Measurements from ENCODE around the gene LSM14B. TPM values are rescaled to one million over a fixed set of nuclear protein-coding genes. Genes with fewer than 3 reads are reported as not detected.

LSM14B gene
- total RNA-seq, 1 experiment from 2014 or later = 51.3 TPM

GRCh38 chr20:62137478-62138203 lies 15.4 kb downstream of the LSM14B start:
- CTCF ChIA-PET = interaction anchor here (1.5 kb wide), 1 partner anchor 9 kb away, joined by 4 read pairs; no protein-coding TSS in a partner anchor
- H3K36me3 ChIP-seq (ENCODE audit: control insufficient read depth in 1 of 2, insufficient read depth in 2 of 2, low read length in 2 of 2) = peaks cover 47 to 62% of the 10 kb centered on the region in 2 experiments

GRCh38 chr20:62138204-62138543 lies 15.9 kb downstream of the LSM14B start:
- no peaks in the 10 kb centered on the region for H3K9me2 ChIP-seq (ENCODE audit: insufficient read depth)
- H3K4me3 ChIP-seq (replicated peaks in 1 of 2; ENCODE audit: low read depth in 1 of 2, low read length in 2 of 2) = no peak overlapping the region
- no peak overlapping the region for H3K4me2 ChIP-seq (ENCODE audit: low read length)
- DNase-seq (ENCODE audit: low read depth, low spot score) (no peak), ATAC-seq (no peak)
- POLR2A ChIA-PET = no interaction called here
- peaks cover 57% of the 10 kb centered on the region for H3K79me2 ChIP-seq (ENCODE audit: insufficient read depth, low read length)
- no peaks in the 10 kb centered on the region for H3K27me3 ChIP-seq (ENCODE audit: insufficient read depth, low read length)
- H2AFZ ChIP-seq (ENCODE audit: low read depth, low read length, poor library complexity, severe bottlenecking) = no peak overlapping the region
- no TSS peak for BruUV-seq (replicated peaks)
- H3K4me1 ChIP-seq (ENCODE audit: control insufficient read depth in 1 of 2, insufficient read depth in 2 of 2, low read length in 2 of 2) = peaks cover 7 to 11% of the 10 kb centered on the region in 2 experiments
- CTCF ChIA-PET = interaction anchor here (1.5 kb wide), 1 partner anchor 9 kb away, joined by 4 read pairs; no protein-coding TSS in a partner anchor
- no peaks in the 10 kb centered on the region for H3K9me3 ChIP-seq (ENCODE audit: control insufficient read depth in 1 of 2, insufficient read depth in 1 of 2, low read depth in 1 of 2, low read length in 2 of 2)
- RAD21 ChIA-PET (ENCODE audit: low non-redundant PET in 1 of 2, low total read pairs in 2 of 2, uncharacterized antibody in 2 of 2, unreplicated experiment in 2 of 2) = no interaction called here
- H3K9ac ChIP-seq (ENCODE audit: low read length) = no peak overlapping the region
- intact Hi-C loops (cut with micrococcal nuclease) = no loop called here
- no peak overlapping the region; the same call in 1 of the 2 replicates for H3K27ac ChIP-seq (ENCODE audit: low read depth, low read length)
- H3K36me3 ChIP-seq (ENCODE audit: control insufficient read depth in 1 of 2, insufficient read depth in 2 of 2, low read length in 2 of 2) = peaks cover 47 to 62% of the 10 kb centered on the region in 2 experiments
- H4K20me1 ChIP-seq (ENCODE audit: insufficient read depth) = peaks cover 25% of the 10 kb centered on the region; the same call in 1 of the 2 replicates
- TF ChIP-seq REST (IDR thresholded peaks at IDR 0.05; ENCODE audit: low read depth) (no peak), MAX (IDR thresholded peaks at IDR 0.05) (no peak), CEBPB (IDR thresholded peaks at IDR 0.05; ENCODE audit: low read depth) (no peak), SIN3A (IDR thresholded peaks at IDR 0.05; ENCODE audit: low read depth) (no peak), POLR2A (IDR thresholded peaks at IDR 0.05; ENCODE audit: borderline replicate concordance, extremely low read depth, insufficient read depth, insufficient read length) (no peak), SRF (IDR thresholded peaks at IDR 0.05; ENCODE audit: low read depth) (no peak), ZBTB33 (IDR thresholded peaks at IDR 0.05; ENCODE audit: extremely low read depth, insufficient replicate concordance, low read length) (no peak), EZH2 (IDR thresholded peaks at IDR 0.05) (no peak), TCF7L2 (IDR thresholded peaks at IDR 0.05; ENCODE audit: borderline replicate concordance, extremely low read depth, insufficient read depth, insufficient read length) (no peak), EGR1 (IDR thresholded peaks at IDR 0.05; ENCODE audit: low read depth) (no peak), SP1 (IDR thresholded peaks at IDR 0.05; ENCODE audit: low read depth) (no peak)

More at GRCh38 chr20:62137478-62138203, 15.4 kb downstream of the LSM14B start:
- intact Hi-C loops (cut with micrococcal nuclease) = loop anchor here (1.0 kb wide), 1 partner anchor 126 kb away; no protein-coding TSS in a partner anchor
- H3K79me2 ChIP-seq (ENCODE audit: insufficient read depth, low read length) = peaks cover 59% of the 10 kb centered on the region
- peaks cover 7 to 11% of the 10 kb centered on the region in 2 experiments for H3K4me1 ChIP-seq (ENCODE audit: control insufficient read depth in 1 of 2, insufficient read depth in 2 of 2, low read length in 2 of 2)
- RAD21 ChIA-PET (ENCODE audit: low non-redundant PET in 1 of 2, low total read pairs in 2 of 2, uncharacterized antibody in 2 of 2, unreplicated experiment in 2 of 2) = no interaction called here
- H2AFZ ChIP-seq (ENCODE audit: low read depth, low read length, poor library complexity, severe bottlenecking) = no peak overlapping the region
- no peaks in the 10 kb centered on the region for H3K9me3 ChIP-seq (ENCODE audit: control insufficient read depth in 1 of 2, insufficient read depth in 1 of 2, low read depth in 1 of 2, low read length in 2 of 2)
- no peak overlapping the region for H3K4me2 ChIP-seq (ENCODE audit: low read length)
- DNase-seq (ENCODE audit: low read depth, low spot score) = no peak
- peaks cover 25% of the 10 kb centered on the region; the same call in 1 of the 2 replicates for H4K20me1 ChIP-seq (ENCODE audit: insufficient read depth)
- no peak overlapping the region for H3K9ac ChIP-seq (ENCODE audit: low read length)
- POLR2A ChIA-PET = no interaction called here
- no TSS peak for BruUV-seq (replicated peaks)
- no peaks in the 10 kb centered on the region for H3K9me2 ChIP-seq (ENCODE audit: insufficient read depth)
- H3K27ac ChIP-seq (ENCODE audit: low read depth, low read length) = peak overlapping the region; percentile 2
- no peak for TF ChIP-seq FOSL1 (IDR thresholded peaks at IDR 0.05; ENCODE audit: low read depth)
- no peak for TF ChIP-seq CEBPB (IDR thresholded peaks at IDR 0.05; ENCODE audit: low read depth)
- no peak for TF ChIP-seq ZNF274 (IDR thresholded peaks at IDR 0.05; ENCODE audit: low read depth, low read length)
- TF ChIP-seq SRF (IDR thresholded peaks at IDR 0.05; ENCODE audit: low read depth) = no peak
- TF ChIP-seq CBX3 (IDR thresholded peaks at IDR 0.05; ENCODE audit: low read depth) = no peak
- TF ChIP-seq RAD21 (IDR thresholded peaks at IDR 0.05; ENCODE audit: low read depth) = no peak
- no peak for TF ChIP-seq SP1 (IDR thresholded peaks at IDR 0.05; ENCODE audit: low read depth)
- no peak for TF ChIP-seq POLR2AphosphoS5 (IDR thresholded peaks at IDR 0.05; ENCODE audit: low read depth, low read length)
- no peak for TF ChIP-seq EGR1 (IDR thresholded peaks at IDR 0.05; ENCODE audit: low read depth)
- H3K4me3 ChIP-seq (replicated peaks in 1 of 2; ENCODE audit: low read depth in 1 of 2, low read length in 2 of 2) = no peak overlapping the region
- ATAC-seq = no peak
- H3K27me3 ChIP-seq (ENCODE audit: insufficient read depth, low read length) = no peaks in the 10 kb centered on the region
